ENCODE data around the gene ACVRL1. TPM values are rescaled to one million over a fixed set of nuclear protein-coding genes. Genes with fewer than 3 reads are reported as not detected.

Gene ACVRL1
- total RNA-seq, 1 donor from 2014 or later: 0.78 TPM

DNA sequence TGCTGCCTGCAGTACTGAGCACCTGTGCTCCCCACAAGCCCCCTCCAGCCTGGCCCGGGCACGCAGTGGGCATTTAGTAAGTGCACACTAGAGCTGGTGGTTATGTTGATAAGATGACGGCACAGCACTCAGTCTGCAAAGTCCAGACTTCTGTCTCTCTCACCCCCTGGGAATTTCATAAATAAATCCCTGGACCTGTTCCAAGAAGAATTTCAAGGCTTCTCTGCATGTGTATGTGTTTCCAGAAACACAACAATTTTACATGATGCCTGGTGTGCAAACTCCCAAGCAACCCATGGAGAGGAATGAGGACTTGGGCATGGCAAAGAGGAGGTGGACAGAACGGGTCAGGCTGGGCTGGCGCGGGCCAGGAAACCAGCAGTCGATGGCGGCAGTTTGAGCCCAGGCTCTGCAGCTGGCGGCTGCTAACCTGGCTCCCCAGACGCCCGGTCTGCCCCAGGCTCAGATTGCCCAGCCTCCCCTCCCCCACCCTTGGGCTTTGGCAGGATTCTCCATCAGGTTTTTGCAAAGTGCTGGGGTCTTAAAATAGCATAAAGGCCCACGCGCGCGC lies 33.8 kb downstream of the ACVRL1 start:
- DNase-seq (ENCODE audit: low read depth): no peak

DNA sequence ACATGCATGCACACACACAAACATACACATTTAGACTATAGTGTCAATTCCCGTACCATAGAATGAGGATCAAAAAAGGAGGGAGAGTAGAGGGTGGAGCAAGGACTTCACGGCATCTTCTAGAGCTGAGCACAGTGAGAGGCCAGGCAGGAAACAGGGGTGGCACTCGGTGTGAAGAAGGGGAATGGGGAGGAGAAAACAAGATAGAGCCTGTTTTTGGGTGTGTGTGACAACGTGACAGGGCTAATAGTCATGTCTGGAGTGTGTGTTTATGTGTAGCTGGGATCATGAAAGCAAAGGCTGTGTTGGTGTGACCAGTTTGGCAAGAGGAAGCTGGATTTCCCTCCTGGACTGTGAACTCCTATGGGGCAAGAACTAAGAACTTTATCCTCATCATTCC lies 34.3 kb downstream of the ACVRL1 start:
- no peak for DNase-seq (ENCODE audit: low read depth)

- DNase-seq (ENCODE audit: low read depth): no peak
Measured at GRCh38 chr12:51942056-51942455, 34.8 kb downstream of the ACVRL1 start.

DNA sequence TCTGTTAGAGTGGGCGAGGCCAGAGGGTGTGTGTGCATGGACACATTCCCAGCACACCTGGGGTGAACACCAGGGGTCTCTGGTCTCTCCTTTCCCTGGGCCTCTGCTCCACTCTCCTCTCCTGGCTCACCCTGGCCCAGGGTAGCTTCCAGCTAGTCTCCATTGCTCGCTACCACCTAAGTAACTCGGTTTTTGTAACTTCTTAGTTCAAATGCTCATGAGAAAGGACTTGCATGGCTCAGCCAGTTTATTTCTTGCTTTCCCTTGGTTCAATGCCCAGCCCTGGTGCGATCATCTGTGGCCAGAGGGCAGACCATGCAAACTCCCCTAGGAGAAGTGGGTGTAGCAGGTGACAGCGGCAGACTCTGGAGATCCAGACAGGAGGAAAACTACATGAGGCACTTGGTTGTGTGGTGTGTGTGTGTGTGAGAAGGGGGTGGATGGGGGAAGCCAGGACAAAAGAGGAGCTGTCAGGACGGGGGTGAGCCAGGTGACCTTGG lies 35.2 kb downstream of the ACVRL1 start:
- no peak for DNase-seq (ENCODE audit: low read depth)

DNA sequence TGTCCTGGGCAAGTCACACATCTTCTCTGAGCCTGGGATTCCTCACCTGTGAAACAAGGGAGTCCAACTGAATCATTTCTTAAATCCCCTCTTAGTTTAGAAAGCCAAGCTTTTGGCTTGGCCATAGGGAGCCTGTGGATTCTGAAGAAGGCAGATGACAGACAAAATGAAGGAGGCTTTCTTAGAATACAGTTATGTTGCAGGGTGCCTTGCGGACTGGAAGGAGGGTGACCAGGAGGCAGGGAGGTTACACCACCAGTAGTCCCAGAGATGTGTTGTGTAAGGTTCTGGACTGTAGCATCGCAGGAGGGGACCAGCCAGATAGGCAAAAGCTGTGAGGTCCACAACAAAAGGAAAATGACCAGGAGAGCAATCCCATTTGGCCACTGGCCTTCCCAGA lies 36.0 kb downstream of the ACVRL1 start:
- no peak for DNase-seq (ENCODE audit: low read depth)

DNA sequence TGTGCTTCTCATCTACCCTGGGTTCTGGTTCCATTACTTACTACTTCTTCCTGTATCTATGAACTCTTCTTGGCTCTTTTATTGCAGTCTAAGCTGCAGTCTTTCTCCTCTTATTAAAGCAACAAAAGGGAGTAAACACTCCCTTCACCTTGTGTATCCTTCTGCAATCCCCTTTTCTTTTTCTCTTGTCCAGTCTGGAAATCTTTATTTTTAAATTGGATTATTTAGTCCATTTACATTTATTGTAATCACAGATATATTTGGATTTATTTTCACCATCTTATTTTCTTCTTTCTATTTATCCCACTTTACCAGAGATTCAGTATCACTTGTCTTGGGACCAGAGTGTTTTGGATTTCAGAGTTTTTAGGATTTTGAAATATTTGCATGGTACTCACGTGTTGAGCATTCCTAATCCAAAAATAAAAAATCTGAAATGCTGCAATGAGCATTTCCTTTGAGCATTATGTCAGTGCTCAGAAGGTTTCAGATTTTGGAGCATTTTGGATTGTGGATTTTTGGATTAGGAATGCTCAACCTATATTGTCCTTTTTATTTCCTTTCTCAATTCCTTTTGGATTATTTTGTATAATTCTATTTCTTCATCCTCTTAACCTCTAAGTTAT lies 37.4 kb downstream of the ACVRL1 start:
- DNase-seq (ENCODE audit: low read depth): no peak

DNA sequence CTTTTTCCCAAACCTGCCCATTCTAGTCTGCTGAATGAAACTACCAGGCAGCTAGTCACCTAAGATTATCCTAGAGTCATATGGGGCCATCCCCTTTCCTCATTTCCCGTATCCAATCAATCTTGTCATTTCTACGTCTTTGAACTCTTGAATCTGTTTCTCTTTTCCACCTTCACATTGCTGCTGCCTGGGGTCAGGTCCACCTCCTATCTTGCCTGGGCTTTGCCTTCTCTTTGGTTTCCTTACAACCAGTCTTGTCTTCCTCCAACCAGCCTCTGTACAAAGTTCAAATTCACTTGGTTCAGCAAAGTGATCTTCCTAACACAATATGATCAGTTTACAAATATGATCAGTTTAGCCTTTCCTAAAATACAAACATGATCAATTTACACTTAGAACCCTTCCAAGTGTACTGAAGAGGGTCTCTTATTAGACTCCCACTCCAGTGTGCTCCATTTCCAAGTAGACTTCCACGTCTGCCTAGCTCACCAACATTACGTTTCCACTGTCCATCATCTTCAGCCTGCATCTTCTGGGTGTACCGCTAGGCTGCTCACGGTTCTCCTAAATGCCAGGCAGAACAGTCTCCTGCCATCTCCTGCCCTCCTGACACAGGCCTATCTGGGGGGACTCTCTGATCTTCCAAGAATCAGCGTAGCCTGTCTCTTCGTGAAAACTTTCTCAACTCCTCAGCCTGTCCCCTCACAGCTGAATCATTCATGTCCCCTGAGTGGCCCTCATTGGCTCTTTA lies 40.1 kb downstream of the ACVRL1 start:
- DNase-seq (ENCODE audit: low read depth): no peak

- no peak for DNase-seq (ENCODE audit: low read depth)
Measured at GRCh38 chr12:51948066-51948465, 40.8 kb downstream of the ACVRL1 start.

DNA sequence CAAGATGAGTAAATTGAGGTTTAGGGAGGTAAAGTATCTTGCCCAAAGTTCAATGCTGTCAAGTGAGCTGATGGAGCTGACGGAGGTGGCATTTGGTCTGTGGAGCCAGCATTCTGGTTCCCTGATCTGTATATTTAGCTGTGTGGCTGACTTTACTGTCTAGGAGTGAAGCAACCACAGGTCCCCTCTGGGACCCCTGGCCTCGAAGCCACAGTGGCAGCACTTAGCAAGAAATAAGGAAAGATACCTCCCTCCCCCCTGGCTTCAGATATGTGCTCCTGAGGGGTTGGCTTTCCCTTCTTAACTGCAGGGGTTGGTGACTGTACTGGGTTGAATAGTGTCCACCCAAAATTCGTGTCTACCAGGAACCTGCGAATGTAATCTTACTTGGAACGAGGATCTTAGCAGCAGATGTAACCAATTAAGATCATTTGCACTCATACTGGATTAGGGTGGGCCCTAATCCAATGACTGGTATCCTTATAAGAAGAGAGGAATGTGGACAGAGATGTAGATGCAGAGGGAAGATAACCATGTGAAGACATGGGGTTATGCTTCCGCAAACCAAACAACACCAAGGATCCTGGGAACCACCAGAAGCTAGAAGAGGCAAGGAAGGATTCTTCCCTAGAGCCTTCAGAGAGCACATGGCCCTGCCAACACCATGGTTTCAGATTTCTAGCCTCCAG lies 42.2 kb downstream of the ACVRL1 start:
- DNase-seq (ENCODE audit: low read depth): peak; percentile 37

GRCh38 chr12:51950682-51951198 lies 43.4 kb downstream of the ACVRL1 start:
- no peak for DNase-seq (ENCODE audit: low read depth)

- DNase-seq (ENCODE audit: low read depth): peak; percentile 87
Measured at GRCh38 chr12:51951199-51951842, 44.0 kb downstream of the ACVRL1 start, which contains the start of gene ACVR1B. Gene ACVR1B (plus strand): TSS chr12:51951699. CDS start chr12:51951744, 45 bp downstream.

- no peak for DNase-seq (ENCODE audit: low read depth)
Measured at GRCh38 chr12:51951843-51952722, 44.8 kb downstream of the ACVRL1 start.

- no peak for DNase-seq (ENCODE audit: low read depth)
Measured at GRCh38 chr12:51953089-51953488, 45.8 kb downstream of the ACVRL1 start.

- no peak for DNase-seq (ENCODE audit: low read depth)
Measured at GRCh38 chr12:51953864-51954263, 46.6 kb downstream of the ACVRL1 start.

- DNase-seq (ENCODE audit: low read depth): no peak
Measured at GRCh38 chr12:51954561-51955361, 47.5 kb downstream of the ACVRL1 start.

GRCh38 chr12:51955702-51956101 lies 48.4 kb downstream of the ACVRL1 start:
- no peak for DNase-seq (ENCODE audit: low read depth)

DNA sequence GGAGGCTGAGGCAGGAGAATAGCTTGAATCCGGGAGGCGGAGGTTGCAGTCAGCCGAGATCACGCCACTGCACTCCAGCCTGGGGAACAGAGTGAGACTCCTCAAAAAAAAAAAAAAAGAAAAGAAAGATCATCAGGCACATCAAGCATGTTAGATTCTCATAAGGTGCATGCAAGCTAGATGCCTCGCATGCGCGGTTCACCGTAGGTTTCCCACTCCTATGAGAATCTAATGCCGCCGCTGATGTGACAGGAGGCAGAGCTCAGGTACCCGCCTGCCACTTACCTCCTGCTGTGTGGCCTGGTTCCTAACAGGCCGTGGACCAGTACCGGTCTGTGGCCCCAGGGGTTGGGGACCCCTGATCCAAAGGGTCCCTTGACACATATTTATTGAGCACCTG lies 51.2 kb downstream of the ACVRL1 start:
- no peak for DNase-seq (ENCODE audit: low read depth)

GRCh38 chr12:51959211-51959610 lies 51.9 kb downstream of the ACVRL1 start:
- DNase-seq (ENCODE audit: low read depth): no peak

- no peak for DNase-seq (ENCODE audit: low read depth)
Measured at GRCh38 chr12:51959921-51960320, 52.6 kb downstream of the ACVRL1 start.
